MV-4-11 (cell line): Measurements from ENCODE around the gene CFAP157.
A peak's percentile ranks its signal among the peaks of the same experiment; 100 is the strongest.

Experiments
- DNase-seq: peaks from one replicate; lab custom pipeline; 2025; lab: John Stamatoyannopoulos, UW

The CFAP157 gene

DNA sequence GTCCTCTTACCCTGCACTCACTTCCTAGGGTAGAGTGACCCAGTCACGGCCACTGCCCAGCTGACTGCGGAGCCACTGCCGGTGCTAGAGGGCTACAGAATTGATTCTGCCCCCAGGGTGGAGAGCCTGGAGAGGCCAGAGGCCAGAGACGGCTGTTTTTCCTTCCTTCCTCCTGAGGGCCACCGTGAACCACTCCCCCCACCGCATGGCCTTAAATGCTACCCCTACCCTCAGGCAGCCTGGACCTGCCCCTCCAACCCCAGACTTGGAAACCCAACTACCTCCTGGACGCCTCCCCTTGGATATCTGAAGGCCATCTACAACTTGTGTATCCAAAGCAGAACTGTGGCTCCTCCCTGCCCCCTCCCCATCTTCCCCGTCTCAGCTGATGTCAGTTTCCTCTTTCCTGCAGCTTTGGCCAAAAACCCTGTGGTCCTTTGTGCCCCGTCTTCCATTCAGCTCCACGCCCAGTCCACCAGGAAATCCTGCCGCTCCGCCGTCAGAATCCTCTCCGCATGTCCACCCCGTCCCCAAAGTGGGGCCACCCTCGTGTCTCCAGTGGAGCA, 55.4 kb downstream of the CFAP157 start:
- DNase-seq: peak; percentile 10

DNA sequence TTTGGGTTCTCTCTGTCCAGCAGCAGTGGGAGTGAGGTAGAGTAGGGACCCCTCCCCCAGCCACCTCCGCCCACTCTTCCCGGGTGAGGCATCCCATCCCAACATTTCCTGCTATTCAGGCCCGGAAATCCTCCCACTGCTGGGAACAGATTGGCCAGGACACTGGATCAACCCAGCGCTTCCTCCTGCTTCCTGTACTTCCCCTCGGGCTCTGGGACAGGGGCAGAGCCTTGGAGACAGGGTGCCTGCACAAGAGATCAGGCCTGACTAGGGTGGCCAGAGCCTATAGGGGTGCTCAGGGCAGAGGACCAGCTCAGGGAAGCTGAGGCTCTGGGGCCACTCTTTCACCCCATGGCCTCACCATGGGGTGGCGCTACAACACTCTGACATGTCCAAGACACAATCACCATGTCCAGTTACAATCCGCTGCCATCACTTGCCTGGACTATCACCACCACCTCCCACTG, 57.2 kb downstream of the CFAP157 start:
- peak; percentile 29 for DNase-seq

DNA sequence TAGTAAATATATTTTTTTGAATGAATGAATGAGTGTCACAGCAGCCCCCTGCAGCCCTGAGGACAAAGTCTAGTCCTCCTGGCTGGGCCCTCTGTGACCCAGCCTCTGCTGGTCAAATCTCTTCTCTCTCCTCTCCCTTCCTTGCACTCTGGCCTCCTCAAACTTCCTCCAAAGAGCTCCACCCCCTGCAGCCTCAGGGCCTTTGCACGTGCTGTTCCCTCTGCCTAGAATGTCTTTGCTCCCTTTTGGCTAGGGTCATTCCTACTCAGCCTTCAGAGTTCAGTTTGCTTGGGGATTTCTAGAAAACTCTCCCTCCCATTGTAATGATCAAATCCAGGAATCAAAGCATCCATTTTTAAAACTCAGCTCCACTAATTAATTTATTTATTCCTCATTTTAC, 58.6 kb downstream of the CFAP157 start:
- no peak for DNase-seq
